Stimulated activated CD8-positive, alpha-beta memory T cell treated with anti-CD3 and anti-CD28 coated beads, Interleukin-15, amount 100 ng/mL, for 1 hour (primary cell): Measurements from ENCODE around the gene FAM50A.
"Not testable (repeated sequence)": the region's sequence is repeated elsewhere in the genome, so short reads cannot be mapped to it uniquely, and the experiment has no call there.

ENCODE experiments used
- DNase-seq: peaks from one replicate; pipeline ENCODE4 v3.0.0-alpha.2; 2020; ENCODE audit warnings: low read depth

FAM50A gene

GRCh38 chrX:154443992-154444754 is at the start of gene FAM50A:
Gene FAM50A, plus strand, starts transcription at chrX:154444141. Its CDS starts 95 bp downstream, at chrX:154444236.
- DNase-seq = peak; percentile 24

- not testable (repeated sequence) for DNase-seq
Observed at GRCh38 chrX:154396363-154396762, 47.6 kb upstream of the FAM50A start.

DNA sequence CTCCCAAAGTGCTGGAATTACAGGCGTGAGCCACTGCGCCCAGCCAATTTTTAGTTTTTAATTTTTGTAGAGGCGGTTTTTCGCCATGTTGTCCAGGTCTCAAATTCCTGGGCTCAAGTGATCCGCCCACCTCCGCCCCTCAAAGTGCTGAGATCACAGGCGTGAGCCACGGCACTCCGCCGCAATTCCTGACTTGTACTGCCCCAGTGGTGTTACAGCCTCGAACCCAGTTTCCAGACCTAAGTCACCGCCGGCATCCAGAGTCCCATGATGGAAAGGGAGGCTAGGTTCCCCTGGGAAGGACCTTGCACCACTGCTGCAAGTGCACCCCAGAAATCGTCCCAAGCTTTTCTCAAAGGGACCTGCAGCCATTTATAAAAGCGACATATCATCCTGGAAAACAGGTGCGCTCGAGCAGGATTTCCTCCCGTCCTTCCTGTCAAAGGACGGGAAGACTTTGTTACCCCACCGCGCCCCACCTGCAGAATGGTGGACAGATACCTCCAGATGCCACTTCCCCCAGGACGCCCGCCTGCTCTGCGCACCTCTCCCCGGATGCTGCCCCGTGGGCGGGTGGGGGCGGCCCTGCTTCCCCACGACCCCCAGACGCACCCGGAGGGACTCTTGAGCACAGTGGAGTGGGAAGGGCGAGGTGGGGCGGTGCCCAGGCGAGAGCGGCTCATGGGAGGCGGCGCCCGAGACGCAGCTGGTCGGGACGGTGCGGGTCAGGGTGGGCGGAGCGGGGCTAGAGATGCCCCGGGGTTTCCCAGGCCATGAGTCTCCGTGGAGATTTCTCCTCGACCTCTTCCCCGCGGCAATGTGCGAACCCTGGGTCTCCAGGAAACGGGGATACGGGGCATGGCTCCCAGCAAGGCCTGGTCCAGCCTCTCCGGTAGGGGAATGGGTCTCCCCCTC is 46.7 kb upstream of the FAM50A start:
- DNase-seq = no peak

- peak; percentile 66 for DNase-seq
Observed at GRCh38 chrX:154397888-154398667, 45.9 kb upstream of the FAM50A start, which contains the start of gene RPL10. Gene RPL10, plus strand, starts transcription at chrX:154398377. Its CDS starts 143 bp downstream, at chrX:154398520.

GRCh38 chrX:154398668-154399526 is 45.0 kb upstream of the FAM50A start:
- peak; percentile 54 for DNase-seq

DNA sequence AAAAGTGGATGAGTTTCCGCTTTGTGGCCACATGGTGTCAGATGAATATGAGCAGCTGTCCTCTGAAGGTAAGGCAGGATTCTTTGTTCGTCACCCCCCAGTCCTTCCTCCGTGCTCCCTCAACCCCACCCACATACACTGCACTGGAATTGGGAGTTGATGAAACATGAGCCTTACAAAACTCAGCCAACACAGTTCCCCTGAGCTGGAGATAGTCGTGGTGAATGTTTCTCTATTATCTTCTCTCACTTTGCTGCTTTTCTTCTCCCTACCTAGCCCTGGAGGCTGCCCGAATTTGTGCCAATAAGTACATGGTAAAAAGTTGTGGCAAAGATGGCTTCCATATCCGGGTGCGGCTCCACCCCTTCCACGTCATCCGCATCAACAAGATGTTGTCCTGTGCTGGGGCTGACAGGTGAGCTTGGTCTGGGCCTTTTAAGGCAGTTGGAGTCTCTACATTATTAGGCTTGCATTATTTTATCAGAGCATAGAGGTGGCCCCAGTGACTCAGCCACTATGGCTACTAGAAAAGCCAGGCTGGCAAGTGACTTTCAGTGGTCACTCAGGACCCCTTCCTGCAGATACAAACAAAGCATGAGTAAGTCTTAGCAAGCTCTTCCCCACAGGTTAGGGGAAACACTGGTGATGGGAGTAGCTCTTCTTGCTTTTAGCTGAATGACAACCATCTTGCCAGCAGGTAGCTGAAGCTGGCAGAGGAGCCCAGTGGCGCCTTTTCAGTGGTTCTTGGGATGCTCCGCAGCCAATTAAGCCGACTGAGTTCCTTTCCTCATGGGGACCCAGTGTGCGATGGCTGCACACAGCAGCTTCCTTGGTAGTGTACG is 44.2 kb upstream of the FAM50A start:
- no peak for DNase-seq

- DNase-seq = not testable (repeated sequence)
Observed at GRCh38 chrX:154400369-154400817, 43.5 kb upstream of the FAM50A start.

GRCh38 chrX:154401045-154401799 is 42.7 kb upstream of the FAM50A start:
- DNase-seq = no peak

GRCh38 chrX:154401918-154402621 is 41.9 kb upstream of the FAM50A start:
- DNase-seq = no peak

- DNase-seq = no peak
Observed at GRCh38 chrX:154402622-154403127, 41.3 kb upstream of the FAM50A start.

- no peak for DNase-seq
Observed at GRCh38 chrX:154403192-154403591, 40.7 kb upstream of the FAM50A start.

- no peak for DNase-seq
Observed at GRCh38 chrX:154403858-154404257, 40.1 kb upstream of the FAM50A start.

DNA sequence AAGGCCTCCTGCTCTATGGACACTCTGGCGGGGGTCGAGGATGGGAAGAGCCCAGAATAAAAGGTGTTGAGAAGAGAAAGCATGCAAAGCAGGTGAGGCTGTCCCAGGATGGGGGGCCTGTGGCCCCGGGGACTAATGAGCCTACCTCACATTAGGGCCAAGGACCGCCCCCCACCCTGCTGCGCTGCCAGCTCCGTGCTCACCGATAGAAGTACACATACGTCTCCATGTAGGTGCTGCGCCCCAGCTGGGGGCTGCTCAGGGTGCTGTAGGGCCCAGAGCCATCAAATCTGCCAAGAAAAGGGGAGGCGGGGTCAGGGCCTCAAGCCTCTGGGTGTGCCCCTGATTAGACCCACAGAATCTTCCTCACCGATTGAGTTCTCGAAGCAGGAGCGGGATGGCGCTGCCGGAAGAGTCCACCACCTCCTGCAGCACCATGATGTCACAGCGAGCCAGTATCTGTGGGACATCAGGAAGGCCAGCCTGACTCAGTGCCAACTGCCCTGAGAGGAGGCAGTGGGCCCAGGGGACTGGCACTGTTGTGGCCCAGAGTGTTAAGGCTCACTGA is 39.2 kb upstream of the FAM50A start:
- no peak for DNase-seq

DNA sequence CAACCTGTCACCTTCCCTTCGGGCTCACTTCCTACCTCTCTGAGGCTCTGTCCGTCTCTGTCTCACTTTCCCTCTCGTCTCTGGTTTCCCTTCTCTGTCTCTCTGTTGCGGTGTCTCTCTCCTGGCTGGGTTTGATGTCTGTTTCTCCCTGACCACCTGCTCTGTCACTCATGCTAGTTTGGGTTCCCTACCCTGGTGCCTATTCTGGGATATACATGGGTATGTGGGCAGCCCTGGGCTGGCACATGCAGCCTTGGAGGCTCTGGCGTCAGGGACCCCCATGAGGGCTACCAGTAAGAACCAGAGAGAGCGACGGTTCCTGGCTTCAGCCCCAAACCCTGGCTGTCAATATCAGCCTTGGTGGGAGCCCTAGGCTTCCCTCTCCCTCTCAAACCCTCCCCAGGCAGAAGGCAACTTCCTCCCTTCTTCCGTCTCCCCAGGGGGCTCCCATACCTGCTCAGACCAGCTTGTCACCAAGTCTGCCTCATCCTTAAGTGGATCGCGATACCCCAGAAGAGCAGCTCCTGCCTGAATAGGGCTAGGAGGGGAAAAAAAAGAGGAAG is 35.2 kb upstream of the FAM50A start:
- no peak for DNase-seq

DNA sequence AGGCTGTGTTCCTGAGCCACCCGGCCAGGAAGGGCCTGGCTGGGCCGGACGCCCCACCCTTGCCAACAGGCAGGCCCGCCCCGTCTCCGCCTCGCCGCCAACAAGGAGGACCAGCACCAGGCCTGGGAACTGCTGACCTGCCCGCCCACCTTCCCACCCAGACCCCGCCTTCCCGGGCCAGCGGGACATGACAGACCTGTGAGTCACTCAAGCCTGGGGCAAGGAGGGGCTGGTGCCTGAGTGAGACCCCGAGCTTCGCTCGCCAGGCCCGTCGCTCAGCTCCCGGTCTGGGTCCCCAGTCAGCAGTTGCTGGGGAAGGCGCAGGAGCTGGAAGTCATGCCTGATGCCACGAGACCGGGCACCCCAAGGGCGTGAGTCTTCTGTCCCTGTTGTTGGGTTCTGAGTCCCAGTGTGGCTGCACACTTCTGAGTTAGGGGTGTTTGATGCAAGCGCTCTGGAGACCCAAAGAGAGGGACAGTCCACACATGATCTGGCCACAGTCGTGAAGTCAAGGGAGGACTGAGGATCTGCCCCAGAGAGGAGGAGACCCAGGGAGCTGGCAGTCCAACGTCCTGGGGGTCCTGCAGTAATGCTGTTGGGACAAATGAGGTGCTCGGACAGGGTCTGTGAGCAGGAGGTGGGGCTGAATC is 34.6 kb upstream of the FAM50A start, which contains the start of gene DNASE1L1:
DNASE1L1 (minus strand) TSS at position 33 of the 650 bp plus-strand sequence. CDS start 3,686 bp downstream, outside the sequence.
- DNase-seq = no peak

- no peak for DNase-seq
Observed at GRCh38 chrX:154411981-154412340, 32.0 kb upstream of the FAM50A start.

- DNase-seq = no peak
Observed at GRCh38 chrX:154412468-154412867, 31.5 kb upstream of the FAM50A start.
